ENCODE data around the gene FAXC.

GRCh38 chr6:99330159-99330558 lies 19.3 kb downstream of the FAXC start:
- peak; percentile 67 to 81 (median 70) for TF ChIP-seq CTCF (IDR thresholded peaks at IDR 0.05)
- peak; percentile 13 for TF ChIP-seq POLR2AphosphoS5 (IDR thresholded peaks at IDR 0.05)
- TF ChIP-seq POLR2A (IDR thresholded peaks at IDR 0.05; ENCODE audit: low read depth): no peak
